Ovary (tissue), 9 donors: ENCODE measurements around the gene N4BP3. TPM values are rescaled to one million over a fixed set of nuclear protein-coding genes. Genes with fewer than 3 reads are reported as not detected.
A peak's percentile ranks its signal among the peaks of the same experiment; 100 is the strongest.

ENCODE experiments used
- DNase-seq, 5 donors: peaks; one replicate each; pipeline ENCODE4 v3.0.0-alpha.2; 2019 to 2020
- H3K27ac ChIP-seq, 2 donors: fragments of 200-600 bp; one replicate each; pipeline versions ENCODE4 v1.5.1 to v1.8.0; 2019 to 2022
- H3K27me3 ChIP-seq: fragments of 200-600 bp; one replicate; pipeline ENCODE4 v1.8.0; 2022
- H3K36me3 ChIP-seq: fragments of 200-600 bp; sonication (generic); one replicate; pipeline ENCODE4 v1.5.1; 2019
- H3K4me1 ChIP-seq: one replicate; pipeline ENCODE4 v1.8.1; 2013; ENCODE audit warnings: mild to moderate bottlenecking, moderate library complexity; ENCODE audit not compliant: insufficient read depth
- H3K4me3 ChIP-seq: fragments of 200-600 bp; sonication (generic); one replicate; pipeline ENCODE4 v1.5.1; 2017
- H3K9me3 ChIP-seq, 2 donors: fragments of 200-600 bp in 1 of 2; sonication (generic) in 1 of 2; one replicate each; pipeline versions ENCODE4 v1.5.1 to v1.8.1; 2013 to 2019; ENCODE audit warnings: mild to moderate bottlenecking in 1 of 2, moderate library complexity in 1 of 2
- CTCF ChIP-seq, 3 donors: fragments of 450-650 bp in 2 of 3; fragments of 200-600 bp in 1 of 3; IDR thresholded peaks; one replicate each; pipeline versions ENCODE4 v1.5.1 to v1.8.0; 2016 to 2022; ENCODE audit warnings: antibody characterized with exemption in 3 of 3, mild to moderate bottlenecking in 1 of 3
- EP300 ChIP-seq: sonication (generic); formaldehyde crosslinking; IDR thresholded peaks from one replicate; pipeline ENCODE4 v1.6.1; 2017; ENCODE audit warnings: antibody characterized with exemption
- POLR2A ChIP-seq: fragments of 450-650 bp; IDR thresholded peaks from one replicate; pipeline ENCODE4 v1.6.1; 2017; ENCODE audit warnings: antibody characterized with exemption, mild to moderate bottlenecking, moderate library complexity
- WGBS, 3 donors: extraction: QIAGEN DNeasy Blood & Tissue Kit in 1 of 3; methylation state at CpG; one replicate each; pipeline versions ENCODE4 v1.1.5 to v1.1.7; 2013 to 2017; 5-methylcytosine and 5-hydroxymethylcytosine counted together
- intact Hi-C, 4 donors: fragments of 100-400 bp; cut with DNase I; formaldehyde crosslinking; loops; one replicate each; pipeline versions ENCODE4 v1.11.0 to v1.15.1; 2022 to 2023
- polyA plus RNA-seq, 2 donors: library from polyadenylated mRNA; stranded (reverse); fragments of 200-250 nt in 1 of 2; fragments of 350-450 nt in 1 of 2; fragmentation: Illumina TruSeq in 1 of 2; extraction: RNeasy Lipid Tissue Mini Kit (QIAGEN cat#74804) in 1 of 2; gene quantifications; one replicate each; pipeline ENCODE4 v1.2.3, GENCODE V29; 2013 to 2014
- total RNA-seq, 7 donors: library from RNA; depleted of rRNA in 2 of 7; stranded (reverse); fragments of >200 nt in 2 of 7; fragmentation: NEBNext Ultra II Directional in 3 of 7; extraction: Animal tissue kit (Norgen Biotek cat#: 25700) in 3 of 7; gene quantifications; one replicate each; pipeline versions ENCODE4 v1.1.0 to v1.2.4, GENCODE V29; 2016 to 2023
- donor health status: DM: no; HTN: no; CAD: no; lungs with moderate emphysema.
- donor health status: DM: no; HTN: no; CAD: no.
- donor health status: Bipolar disorder and iron deficiency.
- donor health status: DM: yes; HTN: yes; CAD: no.
- donor health status: DM: no; HTN: no; CAD: no.
- donor health status: DM: yes; HTN: yes; CAD: no.

N4BP3 gene
- total and polyA plus RNA-seq, 9 donors, result 0.40 to 1.8 (median 0.58) TPM

GRCh38 chr5:178142642-178143041 is 29.3 kb downstream of the N4BP3 start:
- Histone ChIP-seq H3K27me3 (no peaks in the 10 kb centered on the region), H3K9me3 (no peaks in the 10 kb centered on the region), H3K27ac (no peak overlapping the region), H3K4me3 (no peak overlapping the region), H3K4me1 (no peaks in the 10 kb centered on the region), H3K36me3 (no peaks in the 10 kb centered on the region)
- intact Hi-C loops, result loop anchor here in 2 of 4 donors (5.0 to 10.0 kb wide), 2 partner anchors 82 to 545 kb away; no protein-coding TSS in a partner anchor
- WGBS, 3 donors, result 85 to 90% (median 88%) methylated on average over 20 of the region's 20 CpGs
- no peak for DNase-seq
- no peak for TF ChIP-seq EP300
- TF ChIP-seq POLR2A, result no peak
- TF ChIP-seq CTCF (IDR thresholded peaks at IDR 0.05), result no peak

DNA sequence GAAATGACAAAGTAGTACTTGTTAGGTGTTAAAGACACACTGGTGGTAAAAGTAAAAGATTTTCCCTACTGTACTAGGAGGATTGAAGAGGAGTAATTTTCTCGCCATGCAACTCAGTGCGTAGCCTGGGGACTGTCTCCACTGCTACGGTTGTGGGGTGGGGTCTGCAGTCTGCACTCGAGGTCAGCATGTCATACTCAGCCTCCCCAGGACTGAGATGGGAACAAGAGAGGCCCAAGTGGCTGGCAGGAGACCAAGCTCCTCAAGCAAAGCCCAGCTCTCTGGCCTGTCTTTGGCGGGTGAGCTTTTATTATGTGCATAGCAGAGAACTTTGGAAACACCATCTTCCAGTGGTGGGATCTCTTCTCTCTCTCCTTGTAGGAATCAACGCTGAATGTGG is 29.9 kb downstream of the N4BP3 start:
- no peak for DNase-seq
- Histone ChIP-seq H3K4me3 (no peak overlapping the region), H3K27me3 (no peaks in the 10 kb centered on the region), H3K9me3 (no peaks in the 10 kb centered on the region), H3K4me1 (no peaks in the 10 kb centered on the region), H3K27ac (no peak overlapping the region), H3K36me3 (no peaks in the 10 kb centered on the region)
- WGBS, 3 donors, result 44 to 60% (median 54%) methylated on average over 6 of the region's 6 CpGs
- TF ChIP-seq EP300, result no peak
- TF ChIP-seq CTCF (IDR thresholded peaks at IDR 0.05), result no peak
- no peak for TF ChIP-seq POLR2A
- intact Hi-C loops, result loop anchor here in 2 of 4 donors (5.0 to 10.0 kb wide), 2 partner anchors 82 to 546 kb away; no protein-coding TSS in a partner anchor

- intact Hi-C loops, result loop anchor here in 2 of 4 donors (5.0 to 10.0 kb wide), 2 partner anchors 81 to 547 kb away; no protein-coding TSS in a partner anchor
- no peak for TF ChIP-seq POLR2A
- no peak for TF ChIP-seq CTCF (IDR thresholded peaks at IDR 0.05)
- TF ChIP-seq EP300, result no peak
- peak; percentile 69 to 92 (median 81) for DNase-seq
- 9 to 14% (median 9%) methylated on average over 10 of the region's 10 CpGs for WGBS, 3 donors
- no peak overlapping the region for H3K4me3 ChIP-seq
- H3K4me1 ChIP-seq, result no peaks in the 10 kb centered on the region
- no peak overlapping the region for H3K27ac ChIP-seq
- H3K9me3 ChIP-seq, result no peaks in the 10 kb centered on the region
- no peaks in the 10 kb centered on the region for H3K27me3 ChIP-seq
- H3K36me3 ChIP-seq, result no peaks in the 10 kb centered on the region
Observed at GRCh38 chr5:178143901-178144300, 30.6 kb downstream of the N4BP3 start.

- peak; percentile 33 to 63 (median 47) for DNase-seq
- no peaks in the 10 kb centered on the region for H3K27me3 ChIP-seq
- no peak overlapping the region for H3K27ac ChIP-seq
- intact Hi-C loops, result loop anchor here in 1 of 4 donors (10.0 kb wide), 1 partner anchor 79 kb away; no protein-coding TSS in a partner anchor
- H3K4me3 ChIP-seq, result no peak overlapping the region
- H3K4me1 ChIP-seq, result no peaks in the 10 kb centered on the region
- H3K36me3 ChIP-seq, result no peaks in the 10 kb centered on the region
- H3K9me3 ChIP-seq, result no peaks in the 10 kb centered on the region
- 67 to 69% (median 67%) methylated on average over 14 of the region's 14 CpGs for WGBS, 3 donors
- TF ChIP-seq CTCF (IDR thresholded peaks at IDR 0.05) (peak in 1 of 3 donors; percentile 30), POLR2A (no peak)
Observed at GRCh38 chr5:178145965-178146820, 32.9 kb downstream of the N4BP3 start.
